A549 (cell line): Measurements from ENCODE around the gene F2. TPM values are rescaled to one million over a fixed set of nuclear protein-coding genes. Genes with fewer than 3 reads are reported as not detected.

ENCODE experiments used
- ATAC-seq, 2 experiments: fragments of 200-7000 bp in 1 of 2; fragments of >200 bp in 1 of 2; cut with Nextera tagmentation in 1 of 2; cut with Tn5 transposase in 1 of 2; 3 replicates each; pipeline versions ENCODE4 v1.8.0 to v1.9.1; 2018 to 2020; ENCODE audit warnings: mild to moderate bottlenecking in 1 of 2, moderate library complexity in 1 of 2
- CTCF ChIA-PET: fragments of 300-600 bp; sonication (Branson Sonifier 250); formaldehyde crosslinking; extraction: SDS; loops from one replicate; lab custom pipeline; 2021; ENCODE audit warnings: antibody characterized with exemption, inconsistent platforms; lab: Yijun Ruan, JAX
- POLR2A ChIA-PET: fragments of 350-600 bp; formaldehyde crosslinking; extraction: SDS; loops from one replicate; lab custom pipeline; 2021; ENCODE audit warnings: antibody characterized with exemption, inconsistent platforms; lab: Yijun Ruan, JAX
- DNase-seq, 2 experiments: peaks; one replicate each; pipeline versions ENCODE4 v3.0.0 to v3.0.0-alpha.2; 2011 to 2016; ENCODE audit warnings: low read depth in 1 of 2, low spot score in 1 of 2
- FAIRE-seq: peaks from 2 replicates; lab custom pipeline; 2011; peaks lifted over from hg19 to GRCh38; lab: Jason Lieb, UNC
- H3K27ac ChIP-seq, 2 experiments: fragments of >200 bp; sonication (Bioruptor Twin); formaldehyde crosslinking; 3 replicates each; pipeline ENCODE4 v1.5.1; 2016 to 2017
- H3K4me1 ChIP-seq: fragments of >200 bp; sonication (Bioruptor Twin); formaldehyde crosslinking; 3 replicates; pipeline ENCODE4 v1.6.1; 2016
- H3K4me2 ChIP-seq: fragments of >200 bp; sonication (Bioruptor Twin); formaldehyde crosslinking; 3 replicates; pipeline ENCODE4 v1.6.1; 2016
- H3K4me3 ChIP-seq: fragments of >200 bp; sonication (Bioruptor Twin); formaldehyde crosslinking; 3 replicates; pipeline ENCODE4 v1.5.1; 2016
- H3K9me3 ChIP-seq: fragments of >200 bp; sonication (Bioruptor Twin); formaldehyde crosslinking; 3 replicates; pipeline ENCODE4 v1.6.1; 2016
- CBX2 ChIP-seq: fragments of 200-600 bp; sonication (generic); IDR thresholded peaks from 2 replicates; pipeline ENCODE4 v1.6.1; 2016; ENCODE audit warnings: low read depth, mild to moderate bottlenecking, borderline replicate concordance
- CBX8 ChIP-seq: fragments of 200-600 bp; sonication (generic); IDR thresholded peaks from 2 replicates; pipeline ENCODE4 v1.6.1; 2016
- EP300 ChIP-seq, 2 experiments: fragments of >200 bp; sonication (Bioruptor Twin); formaldehyde crosslinking; IDR thresholded peaks; 2 replicates in 1 of 2; 3 replicates in 1 of 2; pipeline ENCODE4 v1.6.1; 2016 to 2017
- FOSL2 ChIP-seq, 2 experiments: fragments of 450-650 bp in 1 of 2; fragments of >200 bp in 1 of 2; sonication (Bioruptor Twin) in 1 of 2; formaldehyde crosslinking; IDR thresholded peaks; 2 replicates each; pipeline versions ENCODE4 v1.5.0 to v1.6.1; 2016 to 2020; ENCODE audit warnings: mild to moderate bottlenecking in 1 of 2, moderate library complexity in 1 of 2
- FOXS1 ChIP-seq: fragments of 250-450 bp; sonication (Bioruptor Pico); IDR thresholded peaks from 2 replicates; pipeline ENCODE4 v1.5.0; 2020; ENCODE audit warnings: mild to moderate bottlenecking, moderate library complexity
- HES2 ChIP-seq: fragments of >200 bp; sonication (Bioruptor Twin); formaldehyde crosslinking; IDR thresholded peaks from 2 replicates; pipeline ENCODE4 v1.6.1; 2016
- JUN ChIP-seq, 2 experiments: fragments of >200 bp; sonication (Bioruptor Twin); formaldehyde crosslinking; IDR thresholded peaks; 2 replicates in 1 of 2; 3 replicates in 1 of 2; pipeline ENCODE4 v1.6.1; 2016 to 2017
- PBX3 ChIP-seq: IDR thresholded peaks from 2 replicates; pipeline ENCODE4 v1.6.1; 2012
- POLR2A ChIP-seq: IDR thresholded peaks from 2 replicates; pipeline ENCODE4 v1.6.1; 2012; ENCODE audit warnings: mild to moderate bottlenecking, low read length
- RARB ChIP-seq: fragments of 250-450 bp; sonication (Bioruptor Pico); IDR thresholded peaks from 2 replicates; pipeline ENCODE4 v1.8.0; 2021; ENCODE audit warnings: mild to moderate bottlenecking, moderate library complexity
- RCOR1 ChIP-seq: fragments of 150-350 bp; IDR thresholded peaks from 2 replicates; pipeline ENCODE4 v1.6.1; 2014; ENCODE audit warnings: antibody characterized with exemption, low read length, low read depth
- REST ChIP-seq: fragments of 200-600 bp; sonication (generic); IDR thresholded peaks from 2 replicates; pipeline ENCODE4 v1.6.1; 2016; ENCODE audit warnings: antibody characterized with exemption, mild to moderate bottlenecking, moderate library complexity
- RFX5 ChIP-seq: fragments of 450-650 bp; IDR thresholded peaks from 2 replicates; pipeline ENCODE4 v1.7.1; 2014; ENCODE audit warnings: antibody characterized with exemption, mild to moderate bottlenecking, moderate library complexity
- TP53 ChIP-seq: fragments of 250-450 bp; sonication (Bioruptor Pico); IDR thresholded peaks from 2 replicates; pipeline ENCODE4 v1.5.0; 2021; ENCODE audit warnings: mild to moderate bottlenecking, moderate library complexity
- WGBS: methylation state at CpG from one replicate; pipeline ENCODE4 v1.1.6; 2017; ENCODE audit errors: missing lambda C conversion rate; 5-methylcytosine and 5-hydroxymethylcytosine counted together
- polyA plus RNA-seq, 4 experiments: library from polyadenylated mRNA; depleted of rRNA in 3 of 4; stranded (reverse); fragments of >200 nt; fragmentation: RNase III in 1 of 4; extraction: RNeasy Plus Mini Kit Qiagen cat#74134 plus additional on column Dnase treatment in 1 of 4; gene quantifications; 2 replicates in 3 of 4; 3 replicates in 1 of 4; pipeline ENCODE4 v1.2.3, GENCODE V29; 2011 to 2017
- TF ChIP-seq, protein P1 (sequence below): fragments of 250-450 bp; sonication (Bioruptor Pico); IDR thresholded peaks from 2 replicates; pipeline ENCODE4 v1.5.0; 2020; ENCODE audit warnings: low read depth, mild to moderate bottlenecking, moderate library complexity

F2 gene
- polyA plus RNA-seq, 2 of the 4 experiments (the other 2 are of a cell fraction) = 2.5 to 3.8 TPM

GRCh38 chr11:46736615-46737014 is 17.6 kb downstream of the F2 start:
- 70% methylated on average over 5 of the region's 5 CpGs for WGBS
- DNase-seq (no peak), FAIRE-seq (no peak)
- no peak overlapping the region for H3K27ac ChIP-seq
- CTCF ChIA-PET = no interaction called here
- H3K4me2 ChIP-seq = no peak overlapping the region
- TF ChIP-seq TP53 (CRISPR knock-in tag) = no peak
- TF ChIP-seq RCOR1 = no peak
- no peak for TF ChIP-seq RFX5
- no peak for TF ChIP-seq REST
- no peak for TF ChIP-seq HES2
- TF ChIP-seq FOSL2 (IDR thresholded peaks at IDR 0.05) = no peak
- no peak for TF ChIP-seq FOSL2 (CRISPR knock-in tag; IDR thresholded peaks at IDR 0.05)
- no peak for TF ChIP-seq JUN (IDR thresholded peaks at IDR 0.05)
- TF ChIP-seq CBX8 = no peak
- no peak for TF ChIP-seq CBX2
- no peak for TF ChIP-seq FOXS1 (CRISPR knock-in tag)
- TF ChIP-seq EP300 (IDR thresholded peaks at IDR 0.05) = no peak
- TF ChIP-seq, all 56 proteins: peak for 0
- no peaks in the 10 kb centered on the region for H3K9me3 ChIP-seq
- no peak overlapping the region for H3K4me3 ChIP-seq
- POLR2A ChIA-PET = no interaction called here
- no peaks in the 10 kb centered on the region for H3K4me1 ChIP-seq
- ATAC-seq = peak in 1 of 2 experiments; percentile 17; a peak in 3 of 6 replicates

DNA sequence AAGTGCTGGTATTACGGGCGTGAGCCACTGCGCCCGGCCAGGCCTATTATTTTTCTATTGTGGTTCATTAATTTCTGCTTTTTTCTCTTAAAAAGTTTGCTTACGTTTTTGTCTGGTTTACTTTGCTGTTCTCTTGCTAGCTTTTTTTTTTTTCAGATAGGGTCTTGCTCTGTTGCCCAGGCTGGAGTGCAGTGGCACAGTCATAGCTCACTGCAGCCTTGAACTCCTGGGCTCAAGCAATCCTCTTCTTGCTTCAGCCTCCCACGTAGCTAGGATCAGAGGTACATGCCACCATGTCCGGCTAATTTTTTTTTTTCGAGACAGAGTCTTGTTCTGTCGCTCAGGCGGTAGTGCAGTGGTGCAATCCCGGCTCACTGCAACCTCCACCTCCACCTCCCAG is 18.7 kb downstream of the F2 start:
- WGBS = 94% methylated on average over 11 of the region's 11 CpGs
- TF ChIP-seq, protein P1, sequence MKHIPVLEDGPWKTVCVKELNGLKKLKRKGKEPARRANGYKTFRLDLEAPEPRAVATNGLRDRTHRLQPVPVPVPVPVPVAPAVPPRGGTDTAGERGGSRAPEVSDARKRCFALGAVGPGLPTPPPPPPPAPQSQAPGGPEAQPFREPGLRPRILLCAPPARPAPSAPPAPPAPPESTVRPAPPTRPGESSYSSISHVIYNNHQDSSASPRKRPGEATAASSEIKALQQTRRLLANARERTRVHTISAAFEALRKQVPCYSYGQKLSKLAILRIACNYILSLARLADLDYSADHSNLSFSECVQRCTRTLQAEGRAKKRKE = no peak
- no peak for TF ChIP-seq REST
- no peak for TF ChIP-seq RARB (CRISPR knock-in tag)
- no peak for TF ChIP-seq POLR2A
- no peak for TF ChIP-seq PBX3
- TF ChIP-seq, all 56 proteins: peak for 0
- no peak for FAIRE-seq
- H3K4me1 ChIP-seq = no peaks in the 10 kb centered on the region
- H3K4me3 ChIP-seq = no peak overlapping the region
- no peak for ATAC-seq
- POLR2A ChIA-PET = no interaction called here
- CTCF ChIA-PET = interaction anchor here (0.6 to 1.5 kb wide), 5 partner anchors 11 to 55 kb away, joined by 3 to 6 read pairs (median 3); no protein-coding TSS in a partner anchor
- no peak overlapping the region for H3K4me2 ChIP-seq
- no peak overlapping the region for H3K27ac ChIP-seq
- no peak for DNase-seq
- no peaks in the 10 kb centered on the region for H3K9me3 ChIP-seq
